Activated CD4-positive, alpha-beta memory T cell treated with anti-CD3 and anti-CD28 coated beads, Interleukin-2, amount 10 ng/mL, durations not matched to agents 7 days and 5 days (primary cell): ENCODE results near the gene COX15. TPM values are rescaled to one million over a fixed set of nuclear protein-coding genes. Genes with fewer than 3 reads are reported as not detected.

ENCODE experiments used
- CTCF ChIA-PET: fragments of 350-600 bp; sonication (Branson Sonifier 250); formaldehyde crosslinking; loops from one replicate; lab custom pipeline; 2021; ENCODE audit warnings: antibody characterized with exemption, inconsistent platforms; lab: Charles Lee
- POLR2A ChIA-PET: fragments of 350-600 bp; sonication (Branson Sonifier 250); formaldehyde crosslinking; loops from one replicate; lab custom pipeline; 2021; ENCODE audit warnings: antibody characterized with exemption; lab: Charles Lee
- DNase-seq: peaks from one replicate; pipeline ENCODE4 v3.0.0-alpha.2; 2020
- H3K27ac Mint-ChIP-seq: one replicate; pipeline ENCODE4 v1.8.0; 2021; ENCODE audit warnings: mild to moderate bottlenecking, mixed read lengths
- H3K27me3 Mint-ChIP-seq: one replicate; pipeline ENCODE4 v1.8.0; 2021; ENCODE audit warnings: mixed read lengths
- H3K36me3 Mint-ChIP-seq: one replicate; pipeline ENCODE4 v1.8.0; 2021; ENCODE audit warnings: low read depth, mixed read lengths
- H3K4me1 Mint-ChIP-seq: one replicate; pipeline ENCODE4 v1.8.0; 2021; ENCODE audit warnings: mixed read lengths
- H3K4me3 Mint-ChIP-seq: one replicate; pipeline ENCODE4 v1.8.0; 2021; ENCODE audit warnings: mild to moderate bottlenecking, mixed read lengths
- H3K9me3 Mint-ChIP-seq: one replicate; pipeline ENCODE4 v1.8.0; 2021; ENCODE audit warnings: mixed read lengths
- total RNA-seq, 2 experiments: library from RNA; stranded (reverse); gene quantifications; one replicate each; pipeline ENCODE4 v1.2.3, GENCODE V29; 2021

The COX15 gene
- total RNA-seq, 2 experiments from 2014 or later, result 38.5 to 39.0 TPM

DNA sequence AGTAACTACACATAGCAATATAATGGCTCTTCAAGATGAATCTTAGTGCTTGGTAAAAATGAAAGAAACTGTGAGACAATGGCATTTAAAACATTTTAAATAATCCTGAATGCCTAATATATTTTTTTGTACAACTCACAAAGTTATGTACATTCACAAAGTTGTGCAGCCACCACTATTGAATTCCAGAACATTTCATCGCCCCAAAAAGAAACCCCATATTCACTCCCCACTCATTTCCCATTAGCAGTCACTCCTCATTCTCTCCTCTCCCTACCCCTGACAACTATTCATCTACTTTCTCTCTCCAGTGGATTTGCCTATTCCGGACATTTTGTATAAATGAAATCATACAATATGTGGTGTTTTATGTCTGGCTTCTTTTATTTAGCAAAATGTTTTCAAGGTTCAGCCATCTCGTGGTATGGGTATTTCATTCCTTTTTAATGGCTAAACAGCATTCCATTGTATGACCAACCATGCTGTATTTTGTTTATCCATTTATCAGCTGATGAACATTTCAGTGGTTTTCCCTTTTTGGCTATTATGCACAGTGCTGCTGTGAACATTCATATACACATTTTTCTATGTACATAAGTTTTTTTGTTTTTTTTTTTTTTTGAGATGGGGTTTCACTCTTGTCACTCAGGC, 37.9 kb downstream of the COX15 start:
- no peak overlapping the region for H3K27ac Mint-ChIP-seq
- no peaks in the 10 kb centered on the region for H3K27me3 Mint-ChIP-seq
- no peaks in the 10 kb centered on the region for H3K4me1 Mint-ChIP-seq
- ChIA-PET POLR2A (no interaction called here), CTCF (no interaction called here)
- H3K9me3 Mint-ChIP-seq, result no peaks in the 10 kb centered on the region
- H3K4me3 Mint-ChIP-seq, result no peak overlapping the region
- DNase-seq, result no peak
- H3K36me3 Mint-ChIP-seq, result peaks cover 29% of the 10 kb centered on the region

GRCh38 chr10:99689461-99689860, 42.5 kb downstream of the COX15 start:
- H3K4me3 Mint-ChIP-seq, result no peak overlapping the region
- H3K36me3 Mint-ChIP-seq, result peaks cover 14% of the 10 kb centered on the region
- no peak for DNase-seq
- H3K4me1 Mint-ChIP-seq, result peaks cover 2% of the 10 kb centered on the region
- ChIA-PET POLR2A (interaction anchor here (0.6 kb wide), 1 partner anchor 43 kb away, joined by 3 read pairs; no protein-coding TSS in a partner anchor), CTCF (no interaction called here)
- H3K27me3 Mint-ChIP-seq, result no peaks in the 10 kb centered on the region
- H3K9me3 Mint-ChIP-seq, result no peaks in the 10 kb centered on the region
- H3K27ac Mint-ChIP-seq, result no peak overlapping the region

GRCh38 chr10:99685597-99685967, 46.3 kb downstream of the COX15 start:
- POLR2A ChIA-PET, result no interaction called here
- Mint-ChIP-seq H3K36me3 (no peaks in the 10 kb centered on the region), H3K4me1 (peaks cover 2% of the 10 kb centered on the region), H3K9me3 (no peaks in the 10 kb centered on the region), H3K27ac (no peak overlapping the region), H3K27me3 (no peaks in the 10 kb centered on the region), H3K4me3 (no peak overlapping the region)
- no peak for DNase-seq
- CTCF ChIA-PET, result no interaction called here

DNA sequence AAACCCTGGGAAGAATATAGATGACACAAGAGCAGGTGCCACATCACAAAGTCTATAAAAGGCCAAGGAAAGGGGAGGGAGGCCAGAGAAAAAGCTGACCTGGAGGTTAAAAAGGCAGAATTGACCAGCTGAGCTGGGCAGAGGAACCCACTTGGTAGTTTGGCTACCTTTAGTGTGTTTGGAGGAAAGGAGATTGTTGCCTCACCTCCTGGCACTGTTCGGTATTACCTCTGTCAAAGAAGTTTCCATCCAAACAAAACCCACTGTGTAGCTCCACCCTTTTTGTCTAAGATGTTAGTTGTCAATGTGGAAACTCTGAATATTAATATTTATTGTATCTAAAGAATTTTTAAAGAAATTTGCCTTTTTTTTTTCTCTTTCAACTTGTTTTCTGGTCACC, 49.2 kb downstream of the COX15 start:
- Mint-ChIP-seq H3K27ac (no peak overlapping the region), H3K4me3 (no peak overlapping the region), H3K36me3 (peaks cover 9% of the 10 kb centered on the region), H3K4me1 (peaks cover 2% of the 10 kb centered on the region), H3K9me3 (no peaks in the 10 kb centered on the region), H3K27me3 (no peaks in the 10 kb centered on the region)
- ChIA-PET POLR2A (interaction anchor here (0.7 kb wide), 1 partner anchor 23 kb away, joined by 3 read pairs; no protein-coding TSS in a partner anchor), CTCF (interaction anchor here (0.7 kb wide), 2 partner anchors 24 to 123 kb away, joined by 4 to 6 read pairs; partner anchors contain the start of gene ENTPD7)
- DNase-seq, result no peak

Other genes starting within 250 kb of the COX15 start
- not detected for gene NKX2-3, start 199.2 kb downstream of the COX15 start, total RNA-seq
- 10 to 100 TPM; 66.7 to 67.9 TPM for gene SLC25A28, start 111.7 kb downstream of the COX15 start, total RNA-seq
- 1 to 10 TPM; 4.1 to 4.3 TPM for gene ENTPD7, start 72.6 kb downstream of the COX15 start, total RNA-seq
- gene CUTC, start 107 bp upstream of the COX15 start, total RNA-seq, result 10 to 100 TPM; 25.6 to 28.2 TPM
- under 1 TPM; 0.73 to 0.95 TPM for gene ABCC2, start 50.5 kb upstream of the COX15 start, total RNA-seq